Activated T-cell treated with anti-CD3 and anti-CD28 coated beads for 48 hours (primary cell): ENCODE data around the gene MBP.
"Not testable (repeated sequence)": the region's sequence is repeated elsewhere in the genome, so short reads cannot be mapped to it uniquely, and the experiment has no call there.

Experiments used
- DNase-seq: peaks from one replicate; pipeline ENCODE4 v3.0.0-alpha.2; 2020; ENCODE audit warnings: low read depth

MBP gene

DNA sequence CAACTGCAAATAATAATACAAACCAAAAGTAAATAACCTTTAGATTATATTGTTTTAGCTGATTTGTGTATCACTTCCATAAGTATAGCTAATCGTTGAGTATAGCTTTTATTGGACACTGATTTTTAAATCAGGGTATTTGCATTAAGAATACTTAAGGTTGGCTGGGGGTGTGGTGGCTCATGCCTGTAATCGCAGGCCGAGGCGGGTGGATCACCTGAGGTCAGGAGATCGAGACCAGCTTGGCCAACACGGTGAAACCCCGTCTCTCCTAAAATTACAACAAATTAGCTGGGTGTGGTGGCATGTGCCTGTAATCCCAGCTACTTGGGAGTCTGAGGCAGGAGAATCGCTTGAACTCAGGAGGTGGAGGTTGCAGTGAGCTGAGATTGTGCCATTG, 188.2 kb downstream of the MBP start:
- DNase-seq: not testable (repeated sequence)

GRCh38 chr18:76943542-76944339, 188.8 kb downstream of the MBP start:
- DNase-seq: no peak

DNA sequence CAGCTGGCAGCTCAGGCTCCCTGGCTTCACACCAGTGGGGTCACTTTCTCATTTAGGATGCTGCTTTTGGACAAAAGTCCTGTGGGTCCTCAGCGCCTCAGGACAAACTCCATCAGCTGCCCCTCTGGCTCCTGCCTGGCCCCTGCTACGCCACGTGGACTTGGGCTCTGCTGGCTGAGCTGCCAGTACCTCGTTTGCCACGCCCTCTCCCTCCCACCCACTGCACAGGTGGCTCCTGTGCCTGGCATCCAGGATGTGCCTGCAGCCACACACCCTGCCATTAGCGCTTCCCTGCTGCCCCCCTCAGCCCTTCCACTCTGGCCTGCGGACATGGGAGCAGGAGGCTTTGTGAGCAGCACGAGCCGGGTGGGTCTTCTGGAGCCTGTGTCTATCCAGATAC, 191.3 kb downstream of the MBP start:
- no peak for DNase-seq

GRCh38 chr18:76938619-76939018, 194.0 kb downstream of the MBP start:
- DNase-seq: no peak

DNA sequence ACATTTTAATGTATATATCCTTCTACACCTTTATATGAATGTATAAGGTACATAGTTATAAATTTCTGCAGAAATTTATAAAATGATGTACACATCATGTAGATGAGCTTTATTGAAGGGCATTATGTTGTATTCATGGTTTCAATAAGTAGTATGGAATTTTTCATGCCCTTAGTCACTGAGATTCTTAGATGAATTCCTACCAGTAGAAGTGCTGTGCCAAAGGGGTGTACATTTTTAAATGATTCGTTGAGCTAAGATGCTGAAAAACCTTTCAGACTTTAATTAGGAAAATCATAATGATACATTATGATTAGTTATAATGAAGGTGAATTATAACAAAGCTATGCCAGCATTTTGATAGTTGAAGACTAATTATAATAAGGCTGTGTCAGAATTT, 195.0 kb downstream of the MBP start:
- DNase-seq: no peak

GRCh38 chr18:76936877-76937276, 195.7 kb downstream of the MBP start:
- DNase-seq: no peak

- no peak for DNase-seq
Observed at GRCh38 chr18:76935722-76936337, 196.8 kb downstream of the MBP start.

- no peak for DNase-seq
Observed at GRCh38 chr18:76932026-76932819, 200.4 kb downstream of the MBP start.

- DNase-seq: no peak
Observed at GRCh38 chr18:76931171-76931570, 201.4 kb downstream of the MBP start.
